Measurements from ENCODE around the gene LPCAT1.

Gene LPCAT1

GRCh38 chr5:1419476-1420210 lies 104.1 kb downstream of the LPCAT1 start:
- DNase-seq: no peak

GRCh38 chr5:1418921-1419280 lies 104.9 kb downstream of the LPCAT1 start:
- no peak for DNase-seq

GRCh38 chr5:1418238-1418920 lies 105.4 kb downstream of the LPCAT1 start:
- DNase-seq: no peak

GRCh38 chr5:1417586-1418225 lies 106.1 kb downstream of the LPCAT1 start:
- no peak for DNase-seq

- DNase-seq: no peak
Measured at GRCh38 chr5:1416856-1417469, 106.8 kb downstream of the LPCAT1 start.

- DNase-seq: no peak
Measured at GRCh38 chr5:1415626-1416360, 108.0 kb downstream of the LPCAT1 start.

GRCh38 chr5:1415059-1415425 lies 108.7 kb downstream of the LPCAT1 start:
- no peak for DNase-seq

GRCh38 chr5:1414311-1415058 lies 109.3 kb downstream of the LPCAT1 start:
- no peak for DNase-seq

GRCh38 chr5:1413611-1414241 lies 110.0 kb downstream of the LPCAT1 start:
- DNase-seq: no peak

- no peak for DNase-seq
Measured at GRCh38 chr5:1413211-1413610, 110.5 kb downstream of the LPCAT1 start.

GRCh38 chr5:1412621-1413020 lies 111.1 kb downstream of the LPCAT1 start:
- no peak for DNase-seq

GRCh38 chr5:1412163-1412562 lies 111.6 kb downstream of the LPCAT1 start:
- no peak for DNase-seq
